ENCODE measurements around the gene ATP10B.

Gene ATP10B

DNA sequence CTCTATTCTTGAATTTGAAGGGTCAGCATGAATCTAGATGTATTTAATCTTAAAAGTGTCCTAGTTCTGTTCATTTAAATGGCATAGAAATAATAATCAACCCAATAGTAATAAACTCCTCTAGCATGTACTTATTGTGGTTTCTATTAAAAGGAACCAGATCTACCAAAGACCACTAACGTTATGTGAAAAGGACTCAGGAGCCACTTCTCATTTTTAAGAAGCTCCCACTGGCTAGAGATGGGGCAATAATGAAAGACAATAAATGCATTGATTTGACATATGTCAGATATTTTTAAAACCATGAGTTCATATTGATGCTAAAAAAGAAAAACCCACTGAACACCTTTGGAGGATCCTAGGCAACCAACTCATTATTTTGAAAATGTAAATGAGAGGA, 191.9 kb downstream of the ATP10B start:
- H3K36me3 ChIP-seq (ENCODE audit: control insufficient read depth, insufficient read depth, low read length): no peaks in the 10 kb centered on the region
- no peak for DNase-seq (ENCODE audit: extremely low read depth, insufficient read length)

GRCh38 chr5:160657622-160658458, 194.2 kb downstream of the ATP10B start:
- H3K27me3 ChIP-seq (replicated peaks; ENCODE audit: control insufficient read depth, insufficient read depth, low read length): no peaks in the 10 kb centered on the region
- no peak overlapping the region for H3K4me3 ChIP-seq (replicated peaks; ENCODE audit: low read depth, low read length)
- TF ChIP-seq CTCF (IDR thresholded peaks at IDR 0.05; ENCODE audit: insufficient read depth, low read length, poor library complexity, severe bottlenecking): no peak
- no peaks in the 10 kb centered on the region for H3K36me3 ChIP-seq (ENCODE audit: control insufficient read depth, insufficient read depth, low read length)
- no peak for DNase-seq (ENCODE audit: extremely low read depth, insufficient read length)

More for the DNA sequence above, 191.9 kb downstream of the ATP10B start:
- H3K27me3 ChIP-seq (replicated peaks; ENCODE audit: control insufficient read depth, insufficient read depth, low read length): no peaks in the 10 kb centered on the region; the same call in 1 of the 2 replicates
- no peak for TF ChIP-seq CTCF (IDR thresholded peaks at IDR 0.05; ENCODE audit: insufficient read depth, low read length, poor library complexity, severe bottlenecking)
- H3K4me3 ChIP-seq (replicated peaks; ENCODE audit: low read depth, low read length): no peak overlapping the region

- DNase-seq (ENCODE audit: extremely low read depth, insufficient read length): no peak
- Histone ChIP-seq H3K27me3 (replicated peaks; ENCODE audit: control insufficient read depth, insufficient read depth, low read length) (no peaks in the 10 kb centered on the region), H3K36me3 (ENCODE audit: control insufficient read depth, insufficient read depth, low read length) (no peaks in the 10 kb centered on the region), H3K4me3 (replicated peaks; ENCODE audit: low read depth, low read length) (no peak overlapping the region)
- TF ChIP-seq CTCF (IDR thresholded peaks at IDR 0.05; ENCODE audit: insufficient read depth, low read length, poor library complexity, severe bottlenecking): no peak
These were observed 194.9 kb downstream of the ATP10B start for GRCh38 chr5:160657068-160657507.

DNA sequence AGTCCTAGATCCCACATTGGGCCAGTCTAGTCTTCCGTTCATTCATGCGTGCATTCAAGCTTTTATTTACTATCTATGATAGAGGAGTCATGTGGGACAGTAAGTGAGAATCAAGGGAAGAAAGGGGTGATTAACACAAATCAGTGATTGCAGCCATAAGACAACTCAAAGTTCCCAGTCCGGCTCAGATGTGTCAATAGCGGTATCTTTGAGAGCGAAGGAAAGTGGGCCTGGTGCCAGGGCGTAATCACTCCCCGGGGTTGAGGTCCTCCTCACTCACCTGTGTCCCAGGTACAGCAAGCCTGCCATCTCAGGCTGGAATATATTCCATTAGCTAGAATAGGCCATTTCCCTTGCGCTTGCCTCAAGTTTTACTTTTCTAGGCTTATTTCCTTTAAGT, 196.3 kb downstream of the ATP10B start:
- no peak for DNase-seq (ENCODE audit: extremely low read depth, insufficient read length)
- Histone ChIP-seq H3K36me3 (ENCODE audit: control insufficient read depth, insufficient read depth, low read length) (no peaks in the 10 kb centered on the region), H3K27me3 (replicated peaks; ENCODE audit: control insufficient read depth, insufficient read depth, low read length) (no peaks in the 10 kb centered on the region), H3K4me3 (replicated peaks; ENCODE audit: low read depth, low read length) (no peak overlapping the region)
- no peak for TF ChIP-seq CTCF (IDR thresholded peaks at IDR 0.05; ENCODE audit: insufficient read depth, low read length, poor library complexity, severe bottlenecking)

DNA sequence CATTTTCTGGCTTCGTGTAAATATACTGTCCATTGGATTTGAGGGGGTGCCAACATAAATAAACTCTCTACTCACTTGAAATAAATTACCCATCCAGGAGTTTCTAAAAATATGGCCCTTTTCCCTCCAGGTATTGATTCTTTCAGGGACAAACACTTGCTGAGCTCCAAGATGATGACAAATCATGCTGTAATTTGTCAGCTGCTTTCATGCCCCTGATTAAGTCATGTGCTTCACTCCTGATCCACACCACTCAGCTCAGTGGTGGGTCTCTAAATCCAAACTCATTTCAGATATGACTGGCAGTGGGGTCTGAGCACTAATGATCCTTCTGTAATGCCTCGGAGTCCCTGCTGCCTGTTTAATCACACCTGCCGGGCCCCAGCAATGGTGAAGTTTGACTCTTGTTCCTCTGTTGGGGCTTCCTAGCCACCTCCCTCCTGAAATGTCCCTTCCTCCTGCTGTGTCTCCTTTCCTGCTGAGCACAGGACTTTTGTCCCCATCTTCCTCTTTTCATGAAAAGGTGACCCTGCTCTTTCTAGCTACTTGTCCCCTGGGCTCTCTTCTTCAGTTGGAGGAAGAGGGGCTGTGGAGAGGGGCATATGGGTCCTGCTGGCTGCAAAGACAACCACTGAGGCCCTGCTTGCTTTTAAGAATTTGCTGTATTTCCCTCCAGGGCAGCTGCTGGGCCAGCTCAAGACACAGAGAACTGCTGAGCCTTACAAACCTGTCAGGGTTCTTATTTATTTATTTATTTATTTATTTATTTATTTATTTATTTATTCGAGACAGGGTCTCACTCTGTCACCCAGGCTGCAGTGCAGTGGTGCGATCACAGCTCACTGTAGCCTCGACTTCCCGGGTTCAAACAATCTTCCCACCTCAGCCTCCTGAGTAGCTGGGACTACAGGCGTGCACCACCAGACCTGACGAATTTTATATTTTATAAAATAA, 200.0 kb downstream of the ATP10B start:
- H3K4me3 ChIP-seq (replicated peaks; ENCODE audit: low read depth, low read length): no peak overlapping the region
- H3K36me3 ChIP-seq (ENCODE audit: control insufficient read depth, insufficient read depth, low read length): no peaks in the 10 kb centered on the region
- no peak for DNase-seq (ENCODE audit: extremely low read depth, insufficient read length)
- TF ChIP-seq CTCF (IDR thresholded peaks at IDR 0.05; ENCODE audit: insufficient read depth, low read length, poor library complexity, severe bottlenecking): no peak
- no peaks in the 10 kb centered on the region for H3K27me3 ChIP-seq (replicated peaks; ENCODE audit: control insufficient read depth, insufficient read depth, low read length)

Measured in GM06990 (cell line).